Embryonic facial prominence (tissue), 1 donor: ENCODE results near the gene ACE.

Source experiments
- DNase-seq: peaks from one replicate; pipeline ENCODE4 v3.0.0-alpha.2; 2016; ENCODE audit errors: extremely low spot score

ACE gene

GRCh38 chr17:63537991-63538692 is 61.3 kb downstream of the ACE start:
- no peak for DNase-seq

- no peak for DNase-seq
Observed at GRCh38 chr17:63538693-63539595, 62.1 kb downstream of the ACE start.

GRCh38 chr17:63540590-63540989 is 63.7 kb downstream of the ACE start:
- no peak for DNase-seq

GRCh38 chr17:63542218-63542545 is 65.3 kb downstream of the ACE start:
- no peak for DNase-seq

- DNase-seq: no peak
Observed at GRCh38 chr17:63542942-63543821, 66.3 kb downstream of the ACE start.

- no peak for DNase-seq
Observed at GRCh38 chr17:63543822-63544420, 67.1 kb downstream of the ACE start.

GRCh38 chr17:63544467-63545301 is 67.8 kb downstream of the ACE start:
- no peak for DNase-seq

GRCh38 chr17:63546308-63547082 is 69.6 kb downstream of the ACE start:
- DNase-seq: no peak

GRCh38 chr17:63547083-63547523 is 70.2 kb downstream of the ACE start:
- no peak for DNase-seq
